ENCODE data around the gene ARSG.
"Not testable (repeated sequence)": the region's sequence is repeated elsewhere in the genome, so short reads cannot be mapped to it uniquely, and the experiment has no call there.

GRCh38 chr17:68263101-68263681, 28.1 kb upstream of the ARSG start:
- not testable (repeated sequence) for TF ChIP-seq RFXANK (CRISPR knock-in tag; IDR thresholded peaks at IDR 0.05); CREB1 (IDR thresholded peaks at IDR 0.05); CREB1 (CRISPR knock-in tag; IDR thresholded peaks at IDR 0.05); TCF12 (IDR thresholded peaks at IDR 0.05); TCF12 (CRISPR knock-in tag; IDR thresholded peaks at IDR 0.05); ATF7 (IDR thresholded peaks at IDR 0.05); ATF7 (CRISPR knock-in tag; IDR thresholded peaks at IDR 0.05); ZNF780A (CRISPR knock-in tag; IDR thresholded peaks at IDR 0.05)
